ENCODE measurements around the gene TLL2.

- no peak for TF ChIP-seq POLR2A (IDR thresholded peaks at IDR 0.05; ENCODE audit: low read depth, low read length)
- TF ChIP-seq POLR2AphosphoS5 (IDR thresholded peaks at IDR 0.05; ENCODE audit: low read depth, low read length), result no peak
- no peak for TF ChIP-seq POU2F2 (IDR thresholded peaks at IDR 0.05; ENCODE audit: low read depth, low read length)
- no peak for TF ChIP-seq TAF1 (IDR thresholded peaks at IDR 0.05; ENCODE audit: low read depth, low read length)
- no peak for TF ChIP-seq SPI1 (IDR thresholded peaks at IDR 0.05; ENCODE audit: low read depth, low read length)
These were observed 72.3 kb downstream of the TLL2 start for GRCh38 chr10:96441322-96441885.
